NCI-H1417 treated with DMSO at 0.1 percent for 48 hours (cell line): ENCODE measurements around the gene TMCC1.
"Not testable (repeated sequence)": the region's sequence is repeated elsewhere in the genome, so short reads cannot be mapped to it uniquely, and the experiment has no call there.

Source experiments
- DNase-seq: peaks from one replicate; lab custom pipeline; 2025; lab: John Stamatoyannopoulos, UW

The TMCC1 gene

DNA sequence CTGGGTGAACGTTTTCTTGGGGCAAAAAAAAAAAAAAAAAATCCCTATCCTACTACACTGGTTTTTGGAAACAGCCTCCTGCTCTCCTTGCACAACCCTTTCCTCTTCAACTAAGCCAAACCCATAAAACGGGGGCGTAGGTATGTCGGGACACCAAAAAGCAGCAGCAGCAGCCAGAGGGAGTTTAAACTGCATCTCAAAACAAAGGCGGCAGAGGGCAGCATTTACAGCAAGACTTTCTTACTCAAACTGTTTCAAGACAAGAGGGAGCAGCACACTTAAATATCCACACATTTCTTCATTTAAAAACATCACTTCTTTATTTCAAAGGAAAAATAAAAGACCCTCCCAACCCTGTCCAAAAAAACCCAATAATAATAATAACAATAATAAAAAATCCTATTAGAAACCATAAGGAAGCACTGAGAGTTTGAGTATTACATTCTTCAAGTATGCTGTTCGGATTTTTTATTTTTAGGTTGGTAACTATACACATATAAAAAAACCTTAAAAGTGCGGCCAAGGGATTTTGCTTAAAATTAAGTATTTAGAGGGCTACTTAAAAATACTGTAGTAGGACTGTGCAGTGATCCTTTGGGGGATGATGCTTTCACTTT lies 243.1 kb downstream of the TMCC1 start:
- DNase-seq, result no peak

GRCh38 chr3:129648391-129648790 lies 245.1 kb downstream of the TMCC1 start:
- no peak for DNase-seq

- no peak for DNase-seq
These were observed 248.2 kb downstream of the TMCC1 start for GRCh38 chr3:129645286-129645685.

DNA sequence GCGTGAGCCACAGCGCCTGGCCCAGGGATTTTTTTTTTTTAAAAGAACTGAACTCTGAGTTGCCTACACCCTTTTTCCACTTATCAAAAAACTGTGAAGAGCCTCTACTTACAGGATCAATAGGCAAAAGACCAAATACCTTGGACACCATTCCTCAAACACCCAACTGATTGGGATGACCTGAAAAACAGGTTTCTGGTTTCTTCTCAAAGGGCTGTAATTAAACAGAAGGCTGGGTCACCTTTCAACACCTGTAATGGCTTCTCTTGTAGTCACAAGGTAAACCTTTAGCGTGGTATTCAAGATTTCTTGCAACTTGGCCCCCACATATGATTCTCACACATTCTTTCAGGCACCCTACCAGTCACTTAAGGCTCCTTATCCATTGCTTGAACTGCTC lies 248.7 kb downstream of the TMCC1 start:
- no peak for DNase-seq

- not testable (repeated sequence) for DNase-seq
These were observed 251.8 kb downstream of the TMCC1 start for GRCh38 chr3:129641567-129642260.

DNA sequence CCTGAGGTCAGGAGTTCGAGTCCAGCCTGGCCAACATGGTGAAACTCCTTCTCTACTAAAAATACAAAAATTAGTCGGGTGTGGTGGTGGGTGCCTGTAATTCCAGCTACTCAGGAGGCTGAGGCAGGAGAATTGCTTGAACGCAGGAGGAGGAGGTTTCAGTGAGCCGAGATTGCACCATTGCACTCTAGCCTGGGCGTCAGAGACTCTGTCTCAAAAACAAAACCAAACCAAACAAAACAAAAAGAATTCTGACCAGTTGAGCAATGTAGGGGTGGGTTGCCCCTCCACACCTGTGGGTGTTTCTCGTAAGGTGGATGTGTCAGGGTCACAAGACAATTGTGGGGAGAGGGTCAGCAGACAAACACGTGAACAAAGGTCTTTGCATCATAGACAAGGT lies 252.5 kb downstream of the TMCC1 start:
- DNase-seq, result not testable (repeated sequence)

- no peak for DNase-seq
These were observed 255.0 kb downstream of the TMCC1 start for GRCh38 chr3:129638481-129638880.

- no peak for DNase-seq
These were observed 257.4 kb downstream of the TMCC1 start for GRCh38 chr3:129636082-129636481.

DNA sequence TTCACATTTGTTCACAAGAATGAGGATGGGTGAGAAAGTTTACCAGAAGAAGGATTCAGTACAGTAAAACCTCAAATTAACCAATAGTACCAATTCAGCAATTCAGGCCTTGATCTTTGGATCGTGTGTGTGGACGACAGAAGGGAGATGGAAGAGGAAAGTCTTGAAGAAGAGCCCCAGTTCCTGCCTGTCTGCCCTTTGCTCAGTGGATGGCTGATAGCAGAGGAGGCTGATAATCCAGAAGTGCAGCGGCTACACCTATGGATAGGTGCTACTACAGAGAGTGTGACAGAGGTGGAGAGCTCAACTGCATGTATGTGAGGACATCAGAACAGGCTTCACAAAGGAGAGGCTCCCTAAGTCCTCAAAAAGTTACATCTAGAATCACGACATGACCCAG lies 257.9 kb downstream of the TMCC1 start:
- no peak for DNase-seq

- DNase-seq, result no peak
These were observed 259.6 kb downstream of the TMCC1 start for GRCh38 chr3:129633751-129634481.

DNA sequence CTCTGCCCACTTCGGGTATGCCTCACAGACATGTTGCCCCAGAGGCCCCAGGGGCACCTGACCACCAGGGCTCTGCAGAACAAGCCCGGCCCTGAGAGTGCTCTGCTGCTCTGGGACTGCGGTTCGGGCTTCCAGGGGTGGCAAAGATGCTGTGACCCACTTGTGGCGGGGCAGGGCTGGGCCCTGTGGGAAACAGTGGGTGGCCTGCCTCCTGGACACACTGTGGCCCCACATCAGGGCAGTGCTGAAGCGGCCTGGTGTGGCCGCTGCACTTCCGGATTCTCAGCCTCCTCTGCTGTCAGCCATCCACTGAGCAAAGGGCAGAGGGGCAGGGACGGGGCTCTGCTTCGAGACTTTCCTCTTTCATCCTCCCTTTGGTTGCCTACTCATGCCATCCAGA lies 260.5 kb downstream of the TMCC1 start:
- DNase-seq, result no peak

- no peak for DNase-seq
These were observed 261.0 kb downstream of the TMCC1 start for GRCh38 chr3:129632556-129632955.

DNA sequence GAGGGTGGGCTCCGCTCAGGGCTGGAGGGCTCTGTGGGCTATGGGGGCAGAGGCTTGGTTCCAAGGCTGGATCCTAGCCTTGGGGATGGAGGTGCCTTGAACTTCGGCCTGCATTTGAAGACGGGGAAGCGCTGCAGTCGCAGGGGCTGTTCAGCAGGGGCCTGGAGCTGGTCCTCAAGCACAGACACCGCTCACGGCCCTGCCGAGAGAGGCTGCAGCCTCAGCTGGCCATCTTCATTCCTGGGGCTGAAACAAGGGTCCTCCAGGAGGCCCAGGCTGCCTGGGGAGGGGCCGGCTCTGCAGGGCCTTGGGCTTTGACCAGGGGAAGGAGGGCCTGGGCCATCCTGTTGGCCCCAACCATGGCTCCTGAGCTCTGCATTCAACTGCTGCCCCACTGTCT lies 261.5 kb downstream of the TMCC1 start:
- DNase-seq, result no peak

DNA sequence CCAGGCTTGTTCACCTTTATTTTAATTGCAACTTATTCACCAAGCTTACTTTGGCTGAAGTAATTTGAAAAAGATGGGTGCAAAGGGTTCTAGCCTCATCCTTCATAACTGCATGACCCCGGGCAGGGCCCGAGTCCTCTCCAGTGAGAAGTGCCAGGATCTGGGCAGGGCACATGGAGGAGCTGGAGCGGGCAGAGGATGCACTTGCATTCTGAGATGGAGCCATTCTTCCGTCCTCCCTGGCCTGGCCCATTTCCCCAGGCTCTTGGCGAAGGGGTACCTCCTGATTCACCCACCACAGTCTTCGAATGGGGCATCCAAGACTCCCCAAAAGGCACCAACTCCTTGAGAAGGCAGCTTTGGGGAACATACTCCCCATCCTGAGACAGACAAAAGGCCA lies 264.5 kb downstream of the TMCC1 start:
- DNase-seq, result no peak

DNA sequence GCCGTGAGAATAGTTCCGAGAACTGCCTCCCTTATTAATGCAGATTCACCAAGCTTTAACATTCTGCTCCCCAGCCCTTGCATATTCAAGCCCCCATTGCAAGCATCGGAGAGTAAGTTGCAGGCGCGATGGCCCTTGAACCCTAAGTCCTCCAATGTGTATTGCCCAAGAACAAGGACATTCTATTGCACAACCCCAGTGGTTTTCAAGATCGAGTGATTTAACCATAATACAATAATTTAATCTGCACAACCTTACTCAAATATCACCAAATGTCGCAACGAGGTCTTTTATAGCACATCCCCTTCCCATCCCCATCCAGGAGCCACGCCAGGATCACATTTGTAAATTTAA lies 265.4 kb downstream of the TMCC1 start:
- no peak for DNase-seq

GRCh38 chr3:129627350-129628168 lies 266.0 kb downstream of the TMCC1 start:
- DNase-seq, result peak; percentile 89

GRCh38 chr3:129626744-129627349 lies 266.7 kb downstream of the TMCC1 start:
- no peak for DNase-seq

DNA sequence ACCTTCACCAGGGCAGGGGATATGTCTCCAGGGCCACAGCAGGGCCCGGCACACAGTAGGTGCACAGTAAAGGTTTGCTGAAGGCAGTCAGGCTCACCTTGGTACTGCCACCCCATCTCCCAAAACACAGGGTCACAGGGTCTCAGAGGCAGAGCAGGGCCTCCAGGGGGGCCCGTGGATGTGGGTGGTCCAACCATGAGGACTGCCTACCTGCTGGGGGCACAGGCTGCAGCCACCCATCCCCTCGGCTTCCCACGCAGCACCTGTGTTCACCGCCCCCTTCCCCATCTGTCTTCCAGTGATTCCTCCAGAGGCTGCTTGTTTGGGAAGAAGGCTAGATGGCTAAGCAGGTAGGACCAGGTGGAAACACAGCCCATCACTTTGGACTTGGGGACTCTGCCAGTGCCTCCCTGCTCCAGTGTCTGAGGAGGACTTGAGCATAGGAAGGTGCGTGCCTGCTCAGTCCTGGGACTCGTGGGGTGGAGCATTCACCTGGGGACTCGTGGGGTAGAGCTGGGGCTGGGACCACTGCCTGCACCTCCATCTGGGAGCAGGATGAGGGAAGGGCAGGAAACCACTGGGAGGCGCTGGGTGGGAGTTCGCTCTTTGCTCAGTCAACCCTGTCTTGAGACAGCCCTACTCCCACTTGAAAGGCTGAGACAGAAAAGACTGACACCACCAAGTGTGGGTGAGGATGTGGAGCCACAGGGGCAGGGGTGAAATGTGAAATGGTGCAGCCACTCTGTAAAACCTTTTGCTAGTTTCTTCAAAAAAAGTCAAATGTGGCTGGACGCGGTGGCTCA lies 268.2 kb downstream of the TMCC1 start:
- DNase-seq, result no peak

DNA sequence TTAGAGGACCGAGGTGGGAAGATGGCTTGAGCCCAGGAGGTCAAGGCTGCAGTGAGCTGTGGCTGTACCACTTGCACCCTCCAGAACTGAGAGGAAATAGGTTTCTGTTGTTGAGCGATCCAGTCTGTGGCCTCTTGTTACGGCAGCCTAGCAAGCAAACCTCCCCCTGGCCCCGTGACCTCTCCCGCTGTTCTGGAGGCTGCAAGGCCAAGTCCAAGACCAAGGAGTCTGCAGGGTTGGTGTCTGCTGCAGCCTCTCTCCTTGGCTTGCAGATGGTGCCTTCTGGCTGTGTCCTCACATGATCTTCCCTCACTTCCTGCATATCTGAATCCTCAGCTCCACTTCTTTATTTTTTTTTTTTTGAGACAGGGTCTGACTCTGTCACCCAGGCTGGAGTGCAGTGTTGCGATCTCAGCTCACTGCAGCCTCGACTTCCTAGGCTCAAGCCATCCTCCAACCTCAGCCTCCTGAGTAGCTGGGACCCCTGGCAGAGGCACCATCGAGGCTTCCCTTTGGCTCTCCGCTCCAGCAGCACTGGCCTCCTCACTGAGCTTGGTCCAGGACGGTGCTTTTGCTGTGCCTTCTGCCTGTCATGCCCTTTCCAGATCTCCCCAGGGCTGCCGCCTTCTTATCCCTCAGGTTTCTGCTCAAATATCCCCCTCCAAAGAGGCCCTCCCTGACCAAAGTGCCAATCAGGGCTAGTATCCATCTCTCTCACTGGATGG lies 269.0 kb downstream of the TMCC1 start:
- no peak for DNase-seq

DNA sequence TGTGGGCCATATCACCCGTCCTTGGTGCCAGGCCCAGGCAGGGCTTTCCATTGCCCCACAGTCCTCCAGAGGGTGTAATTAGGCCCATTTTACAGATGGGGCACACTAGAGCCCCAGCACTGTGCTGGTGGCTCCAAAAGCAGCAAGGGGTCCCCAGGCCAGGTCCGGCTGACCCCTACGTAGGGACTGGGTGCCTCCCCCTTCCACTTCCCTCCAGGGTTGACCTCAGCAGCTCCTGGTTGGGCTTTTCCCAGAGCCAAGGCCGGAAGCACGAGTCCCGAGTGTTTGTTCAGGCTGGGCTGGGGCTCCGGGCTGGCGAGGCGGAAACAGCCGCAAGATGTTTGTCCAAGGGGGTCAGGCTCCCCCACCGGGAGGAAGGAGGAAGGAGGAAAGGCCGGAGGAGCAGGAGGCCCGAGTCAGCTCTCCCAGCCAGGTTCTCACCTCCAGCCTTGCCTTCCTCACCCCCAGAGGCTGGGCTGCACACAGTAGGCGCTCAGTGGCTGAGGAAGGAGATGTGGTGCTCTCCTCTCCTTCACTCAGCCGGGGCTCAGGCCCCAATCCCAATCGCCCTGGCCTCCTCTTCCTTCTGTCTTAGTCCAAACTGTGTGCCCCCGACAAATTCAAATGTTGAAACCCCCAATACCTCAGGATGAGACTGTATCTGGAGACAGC lies 269.9 kb downstream of the TMCC1 start:
- no peak for DNase-seq
